ENCODE measurements around the gene MED1. TPM values are rescaled to one million over a fixed set of nuclear protein-coding genes. Genes with fewer than 3 reads are reported as not detected.
"Not testable (repeated sequence)": the region's sequence is repeated elsewhere in the genome, so short reads cannot be mapped to it uniquely, and the experiment has no call there.

MED1 gene, protein sequence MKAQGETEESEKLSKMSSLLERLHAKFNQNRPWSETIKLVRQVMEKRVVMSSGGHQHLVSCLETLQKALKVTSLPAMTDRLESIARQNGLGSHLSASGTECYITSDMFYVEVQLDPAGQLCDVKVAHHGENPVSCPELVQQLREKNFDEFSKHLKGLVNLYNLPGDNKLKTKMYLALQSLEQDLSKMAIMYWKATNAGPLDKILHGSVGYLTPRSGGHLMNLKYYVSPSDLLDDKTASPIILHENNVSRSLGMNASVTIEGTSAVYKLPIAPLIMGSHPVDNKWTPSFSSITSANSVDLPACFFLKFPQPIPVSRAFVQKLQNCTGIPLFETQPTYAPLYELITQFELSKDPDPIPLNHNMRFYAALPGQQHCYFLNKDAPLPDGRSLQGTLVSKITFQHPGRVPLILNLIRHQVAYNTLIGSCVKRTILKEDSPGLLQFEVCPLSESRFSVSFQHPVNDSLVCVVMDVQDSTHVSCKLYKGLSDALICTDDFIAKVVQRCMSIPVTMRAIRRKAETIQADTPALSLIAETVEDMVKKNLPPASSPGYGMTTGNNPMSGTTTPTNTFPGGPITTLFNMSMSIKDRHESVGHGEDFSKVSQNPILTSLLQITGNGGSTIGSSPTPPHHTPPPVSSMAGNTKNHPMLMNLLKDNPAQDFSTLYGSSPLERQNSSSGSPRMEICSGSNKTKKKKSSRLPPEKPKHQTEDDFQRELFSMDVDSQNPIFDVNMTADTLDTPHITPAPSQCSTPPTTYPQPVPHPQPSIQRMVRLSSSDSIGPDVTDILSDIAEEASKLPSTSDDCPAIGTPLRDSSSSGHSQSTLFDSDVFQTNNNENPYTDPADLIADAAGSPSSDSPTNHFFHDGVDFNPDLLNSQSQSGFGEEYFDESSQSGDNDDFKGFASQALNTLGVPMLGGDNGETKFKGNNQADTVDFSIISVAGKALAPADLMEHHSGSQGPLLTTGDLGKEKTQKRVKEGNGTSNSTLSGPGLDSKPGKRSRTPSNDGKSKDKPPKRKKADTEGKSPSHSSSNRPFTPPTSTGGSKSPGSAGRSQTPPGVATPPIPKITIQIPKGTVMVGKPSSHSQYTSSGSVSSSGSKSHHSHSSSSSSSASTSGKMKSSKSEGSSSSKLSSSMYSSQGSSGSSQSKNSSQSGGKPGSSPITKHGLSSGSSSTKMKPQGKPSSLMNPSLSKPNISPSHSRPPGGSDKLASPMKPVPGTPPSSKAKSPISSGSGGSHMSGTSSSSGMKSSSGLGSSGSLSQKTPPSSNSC (N-terminal part only)
- total RNA-seq (10 to 100 TPM; 21.4 to 25.8 (median 23.5) TPM), polyA plus RNA-seq (8.9 TPM)
- long read RNA-seq, donor 1, full-length matches to known transcripts: 3 of 21 reads
- long read RNA-seq, donor 1, partial matches to known transcripts: 5 of 21 reads
- long read RNA-seq, donor 1, other reads (novel, unspliced or antisense): 13 of 21 reads
- long read RNA-seq, donor 2, partial matches to known transcripts: 1 of 1 reads
- long read RNA-seq, donor 2, other reads (novel, unspliced or antisense): 0 of 1 reads
- long read RNA-seq, donor 3, full-length matches to known transcripts: 11 of 19 reads
- long read RNA-seq, donor 3, partial matches to known transcripts: 0 of 19 reads
- long read RNA-seq, donor 3, other reads (novel, unspliced or antisense): 8 of 19 reads
- long read RNA-seq, donor 4, partial matches to known transcripts: 0 of 3 reads
- long read RNA-seq, donor 4, other reads (novel, unspliced or antisense): 3 of 3 reads

DNA sequence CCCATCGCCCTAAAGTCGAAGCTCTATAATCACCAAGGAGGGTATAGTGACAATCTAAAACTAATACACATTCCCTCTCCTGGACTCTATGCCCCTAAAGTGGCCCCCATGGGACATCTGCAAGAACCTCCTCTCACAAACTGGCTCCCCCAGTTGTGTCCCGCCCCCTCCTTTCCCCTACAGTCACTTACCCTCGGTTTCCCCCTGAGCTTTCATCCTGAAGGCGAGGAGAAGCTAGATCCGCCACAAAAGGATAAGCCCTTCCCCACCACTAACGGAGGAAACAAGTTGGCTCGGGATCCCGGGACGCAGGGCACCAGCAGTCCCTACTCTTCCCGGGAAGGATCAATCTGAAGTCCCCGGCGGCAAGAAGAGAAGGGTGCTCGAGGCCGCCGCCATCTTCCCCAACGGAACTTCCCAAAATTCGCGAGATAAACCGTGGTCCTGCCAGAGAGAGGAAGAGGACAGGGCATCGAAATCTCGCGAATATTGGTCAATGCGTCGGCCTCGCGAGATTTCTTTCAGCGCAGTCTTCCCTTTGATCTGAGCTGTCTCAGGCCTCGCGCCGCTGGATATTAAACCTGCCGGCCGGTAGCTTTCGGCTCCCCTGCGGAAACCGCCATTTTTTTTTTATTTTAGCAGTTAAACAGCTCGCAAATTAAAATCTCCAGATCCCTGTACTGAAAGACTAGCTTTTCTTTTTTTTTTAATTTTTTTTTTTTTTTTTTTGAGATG is at the start of gene MED1:
MED1 (minus strand) TSS at position 417 of the 735 bp plus-strand sequence; CDS start at position 216, 201 bp downstream.
- under 1% methylated on average over 37 of the region's 37 CpGs for WGBS
- H3K4me3 ChIP-seq (ENCODE audit: low read length): peak within 1 kb of the TSS; percentile 99
- peak; percentile 94 to 97 (median 97) for DNase-seq
- H3K27me3 ChIP-seq (ENCODE audit: control insufficient read depth, insufficient read depth): no peaks in the 10 kb centered on the region
- ATAC-seq: peak; percentile 98 to 99
- H3K27ac ChIP-seq (ENCODE audit: low read length): peak within 1 kb of the TSS; percentile 97
- no peaks in the 10 kb centered on the region for H3K9me3 ChIP-seq (ENCODE audit: control insufficient read depth, low read length)
- peaks cover 2% of the 10 kb centered on the region for H3K4me1 ChIP-seq (ENCODE audit: control insufficient read depth, insufficient read depth, low read length)
- intact Hi-C loops (cut with DNase I): loop anchor here in 1 of 4 donors (2.0 kb wide), 1 partner anchor 50 kb away; the partner anchor contains the start of gene FBXL20

DNA sequence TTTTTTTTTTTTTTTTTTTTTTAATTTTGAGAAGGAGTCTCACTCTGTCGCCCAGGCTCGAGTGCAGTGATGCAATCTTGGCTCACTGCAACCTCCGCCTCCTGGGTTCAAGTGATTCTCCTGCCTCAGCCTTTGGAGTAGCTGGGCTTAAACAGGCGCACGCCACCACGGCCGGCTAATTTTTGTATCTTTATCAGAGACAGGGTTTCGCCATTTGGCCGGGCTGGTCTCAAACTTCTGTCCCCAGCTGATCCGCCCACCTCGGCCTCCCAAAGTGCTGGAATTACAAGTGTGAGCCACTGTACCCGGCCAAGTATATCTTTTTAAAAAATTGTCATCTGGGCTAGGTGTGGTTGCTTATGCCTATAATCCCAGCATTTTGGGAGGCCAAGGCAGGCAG is 45.9 kb upstream of the MED1 start:
- H3K27me3 ChIP-seq (ENCODE audit: control insufficient read depth, insufficient read depth); H3K27ac ChIP-seq (ENCODE audit: low read length); H3K9me3 ChIP-seq (ENCODE audit: control insufficient read depth, low read length); H3K4me3 ChIP-seq (ENCODE audit: low read length); H3K4me1 ChIP-seq (ENCODE audit: control insufficient read depth, insufficient read depth, low read length); ATAC-seq; DNase-seq; intact Hi-C loops (cut with DNase I): not testable (repeated sequence)
- WGBS: 92% methylated on average over 12 of the region's 12 CpGs

DNA sequence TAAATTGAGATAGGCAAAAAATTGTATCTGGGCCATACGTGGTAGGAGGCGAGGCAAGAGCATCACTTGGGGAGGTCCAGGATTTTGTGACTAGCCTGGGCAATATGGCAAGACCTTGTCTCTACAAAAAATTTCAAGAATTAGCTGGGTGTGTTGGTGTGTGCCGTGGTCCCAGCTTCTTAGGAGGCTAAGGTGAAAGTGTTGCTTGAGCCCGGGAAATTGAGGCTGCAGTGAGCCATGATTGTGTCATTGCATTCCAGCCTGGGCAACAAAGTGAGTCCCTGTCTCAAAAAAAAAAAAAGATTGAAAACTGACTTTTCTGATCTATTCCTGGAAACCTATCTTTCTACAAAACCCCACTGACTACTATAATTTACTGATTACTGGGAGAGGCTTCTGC is 36.9 kb upstream of the MED1 start:
- DNase-seq (no peak), ATAC-seq (no peak)
- no peak overlapping the region for H3K4me3 ChIP-seq (ENCODE audit: low read length)
- no peaks in the 10 kb centered on the region for H3K9me3 ChIP-seq (ENCODE audit: control insufficient read depth, low read length)
- intact Hi-C loops (cut with DNase I): no loop called here
- no peaks in the 10 kb centered on the region for H3K27me3 ChIP-seq (ENCODE audit: control insufficient read depth, insufficient read depth)
- no peaks in the 10 kb centered on the region for H3K4me1 ChIP-seq (ENCODE audit: control insufficient read depth, insufficient read depth, low read length)
- H3K27ac ChIP-seq (ENCODE audit: low read length): no peak overlapping the region
- WGBS: 89% methylated on average over 4 of the region's 4 CpGs

DNA sequence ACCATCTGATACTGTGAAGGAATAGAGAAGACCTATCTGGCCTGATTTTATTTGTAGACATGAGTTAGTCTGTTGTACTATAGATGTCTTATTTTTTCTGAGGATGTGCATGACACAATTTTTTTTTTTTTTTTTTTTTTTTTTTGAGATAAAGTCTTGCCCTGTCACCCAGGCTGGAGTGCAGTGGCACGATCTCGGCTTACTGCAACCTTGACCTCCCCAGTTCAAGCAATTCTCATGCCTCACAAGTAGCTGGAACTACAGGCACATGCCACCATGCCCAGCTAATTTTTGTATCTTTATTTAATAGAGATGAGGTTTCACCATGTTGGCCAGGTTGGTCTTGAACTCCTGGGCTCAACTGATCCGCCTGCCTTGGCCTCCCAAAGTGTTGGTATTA is 36.4 kb upstream of the MED1 start:
- H3K9me3 ChIP-seq (ENCODE audit: control insufficient read depth, low read length); H3K27me3 ChIP-seq (ENCODE audit: control insufficient read depth, insufficient read depth); H3K27ac ChIP-seq (ENCODE audit: low read length); H3K4me3 ChIP-seq (ENCODE audit: low read length); ATAC-seq; DNase-seq; intact Hi-C loops (cut with DNase I); H3K4me1 ChIP-seq (ENCODE audit: control insufficient read depth, insufficient read depth, low read length): not testable (repeated sequence)
- whole genome bisulfite sequencing: 93% methylated on average over 3 of the region's 3 CpGs

DNA sequence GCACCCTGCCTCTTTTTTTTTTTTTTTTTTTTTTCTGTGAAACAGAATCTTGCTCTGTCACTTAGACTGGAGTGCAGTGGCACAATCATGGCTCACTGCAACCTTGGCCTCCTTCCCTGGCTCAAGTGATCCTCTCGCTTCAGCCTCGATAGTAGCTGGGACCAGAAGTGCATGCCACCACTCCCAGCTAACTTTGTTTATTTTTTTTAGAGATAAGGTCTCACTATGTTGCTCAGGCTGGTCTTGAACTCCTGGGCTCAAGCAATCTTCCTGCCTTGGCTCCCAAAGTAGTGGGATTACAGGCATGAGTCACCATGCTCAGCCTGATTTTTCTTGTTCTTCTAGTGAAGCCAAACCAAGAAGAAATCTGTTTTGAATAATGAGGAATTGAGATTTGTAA is 35.2 kb upstream of the MED1 start:
- 33% methylated on average over 2 of the region's 2 CpGs for WGBS
- peak in 1 of 2 donors; percentile 22 for ATAC-seq
- intact Hi-C loops (cut with DNase I): no loop called here
- peak in 1 of 3 donors; percentile 43 for DNase-seq
- Histone ChIP-seq H3K4me1 (ENCODE audit: control insufficient read depth, insufficient read depth, low read length) (no peaks in the 10 kb centered on the region), H3K27me3 (ENCODE audit: control insufficient read depth, insufficient read depth) (no peaks in the 10 kb centered on the region), H3K4me3 (ENCODE audit: low read length) (no peak overlapping the region), H3K9me3 (ENCODE audit: control insufficient read depth, low read length) (no peaks in the 10 kb centered on the region), H3K27ac (ENCODE audit: low read length) (no peak overlapping the region)

DNA sequence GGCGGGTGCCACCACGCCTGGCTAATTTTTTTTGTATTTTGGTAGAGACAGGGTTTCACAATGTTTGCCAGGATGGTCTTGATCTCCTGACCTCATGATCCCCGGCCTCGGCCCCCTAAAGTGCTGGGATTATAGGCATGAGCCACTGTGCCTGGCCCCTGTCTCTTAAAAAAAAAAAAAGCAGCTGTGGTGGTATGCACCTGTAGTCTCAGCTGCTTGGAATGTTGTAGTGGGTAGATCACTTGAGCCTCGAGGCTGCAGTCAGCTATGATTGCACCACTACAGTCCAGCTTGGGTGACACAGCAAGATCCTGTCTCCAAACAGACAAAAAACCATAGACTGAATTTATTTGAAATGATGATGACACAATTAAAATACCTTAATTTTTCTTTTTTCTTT is 34.5 kb upstream of the MED1 start:
- no peaks in the 10 kb centered on the region for H3K27me3 ChIP-seq (ENCODE audit: control insufficient read depth, insufficient read depth)
- ATAC-seq: no peak

DNA sequence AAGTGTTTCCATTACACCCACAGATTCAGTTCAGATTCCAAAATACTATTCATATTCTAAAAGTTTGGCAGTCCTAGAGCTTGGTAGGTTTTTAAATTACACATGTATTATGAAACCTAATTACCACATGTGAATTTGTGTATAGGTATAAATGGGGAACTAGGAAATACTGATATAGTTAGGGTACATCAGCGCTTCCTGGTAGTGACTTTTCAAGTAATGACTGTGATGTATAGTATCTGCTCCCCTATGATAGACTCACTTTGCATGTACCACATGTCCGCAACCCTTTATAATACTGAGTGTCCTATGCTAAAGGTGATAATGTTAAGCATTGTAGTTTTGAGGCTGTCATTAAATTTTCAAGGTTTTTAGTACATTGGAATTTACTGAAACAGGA is 33.1 kb upstream of the MED1 start:
- DNase-seq (no peak), ATAC-seq (no peak)
- Histone ChIP-seq H3K27ac (ENCODE audit: low read length) (no peak overlapping the region), H3K9me3 (ENCODE audit: control insufficient read depth, low read length) (no peaks in the 10 kb centered on the region), H3K4me3 (ENCODE audit: low read length) (no peak overlapping the region), H3K27me3 (ENCODE audit: control insufficient read depth, insufficient read depth) (no peaks in the 10 kb centered on the region), H3K4me1 (ENCODE audit: control insufficient read depth, insufficient read depth, low read length) (no peaks in the 10 kb centered on the region)
- intact Hi-C loops (cut with DNase I): no loop called here
- WGBS: 97% methylated on average over 2 of the region's 2 CpGs

More for the DNA sequence above, 34.5 kb upstream of the MED1 start:
- Histone ChIP-seq H3K9me3 (ENCODE audit: control insufficient read depth, low read length) (no peaks in the 10 kb centered on the region), H3K4me1 (ENCODE audit: control insufficient read depth, insufficient read depth, low read length) (no peaks in the 10 kb centered on the region), H3K27ac (ENCODE audit: low read length) (no peak overlapping the region), H3K4me3 (ENCODE audit: low read length) (no peak overlapping the region)
- DNase-seq: no peak
- 90% methylated on average over 5 of the region's 5 CpGs for WGBS
- intact Hi-C loops (cut with DNase I): no loop called here

DNA sequence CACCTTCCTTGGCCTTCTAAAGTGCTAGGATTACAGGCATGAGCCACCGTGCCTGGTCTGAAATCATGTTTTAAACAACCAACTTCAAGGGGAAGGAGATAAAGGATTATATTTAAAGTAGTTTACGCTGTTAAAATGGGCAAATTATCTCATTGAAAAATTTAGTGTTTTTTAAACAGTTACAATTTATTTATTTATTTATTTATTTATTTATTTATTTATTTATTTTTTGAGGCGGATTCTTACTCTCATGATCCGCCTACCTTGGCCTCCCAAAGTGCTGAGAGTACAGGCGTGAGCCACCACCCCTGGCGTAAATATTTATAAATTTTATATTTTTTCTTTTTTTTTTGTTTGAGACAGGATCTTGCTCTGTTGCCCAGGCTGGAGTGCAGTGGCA is 32.4 kb upstream of the MED1 start:
- 97% methylated on average over 6 of the region's 6 CpGs for WGBS
- ATAC-seq: no peak
- H3K27me3 ChIP-seq (ENCODE audit: control insufficient read depth, insufficient read depth): no peaks in the 10 kb centered on the region
- no peaks in the 10 kb centered on the region for H3K9me3 ChIP-seq (ENCODE audit: control insufficient read depth, low read length)
- no peaks in the 10 kb centered on the region for H3K4me1 ChIP-seq (ENCODE audit: control insufficient read depth, insufficient read depth, low read length)
- DNase-seq: no peak
- no peak overlapping the region for H3K27ac ChIP-seq (ENCODE audit: low read length)
- H3K4me3 ChIP-seq (ENCODE audit: low read length): no peak overlapping the region
- intact Hi-C loops (cut with DNase I): no loop called here

DNA sequence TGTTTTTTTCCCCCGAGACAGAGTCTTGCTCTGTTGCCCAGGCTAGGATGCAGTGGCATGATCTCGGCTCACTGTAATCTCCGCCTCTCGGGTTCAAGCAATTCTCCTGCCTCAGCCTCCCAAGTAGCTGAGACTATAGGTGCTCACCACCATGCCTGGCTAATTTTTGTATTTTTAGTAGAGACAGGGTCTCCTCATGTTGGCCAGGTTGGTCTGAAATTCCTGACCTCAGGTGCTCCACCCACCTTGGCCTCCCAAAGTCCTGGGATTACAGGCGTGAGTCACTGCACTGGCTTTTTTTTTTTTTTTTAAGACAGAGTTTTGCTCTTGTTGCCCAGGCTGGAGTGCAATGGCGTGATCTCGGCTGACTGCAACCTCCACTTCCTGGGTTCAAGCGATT is 28.6 kb upstream of the MED1 start:
- ATAC-seq; H3K9me3 ChIP-seq (ENCODE audit: control insufficient read depth, low read length); DNase-seq; H3K4me3 ChIP-seq (ENCODE audit: low read length); intact Hi-C loops (cut with DNase I); H3K27me3 ChIP-seq (ENCODE audit: control insufficient read depth, insufficient read depth); H3K4me1 ChIP-seq (ENCODE audit: control insufficient read depth, insufficient read depth, low read length); H3K27ac ChIP-seq (ENCODE audit: low read length): not testable (repeated sequence)
- WGBS: 90% methylated on average over 8 of the region's 8 CpGs

Data from right cardiac atrium (tissue), 5 donors.